Measurements from ENCODE around the gene MAPK10.
"Not testable (repeated sequence)": the region's sequence is repeated elsewhere in the genome, so short reads cannot be mapped to it uniquely, and the experiment has no call there.

The MAPK10 gene

GRCh38 chr4:86178211-86178610 is 181.6 kb downstream of the MAPK10 start:
- no peak for DNase-seq

- DNase-seq: no peak
Measured at GRCh38 chr4:86174506-86174905, 185.3 kb downstream of the MAPK10 start.

GRCh38 chr4:86168335-86168734 is 191.5 kb downstream of the MAPK10 start:
- DNase-seq: not testable (repeated sequence)

GRCh38 chr4:86160426-86160825 is 199.4 kb downstream of the MAPK10 start:
- DNase-seq: no peak

GRCh38 chr4:86159216-86159615 is 200.6 kb downstream of the MAPK10 start:
- no peak for DNase-seq

GRCh38 chr4:86156531-86156930 is 203.3 kb downstream of the MAPK10 start:
- no peak for DNase-seq

GRCh38 chr4:86155766-86156165 is 204.1 kb downstream of the MAPK10 start:
- no peak for DNase-seq

- no peak for DNase-seq
Measured at GRCh38 chr4:86152454-86152853, 207.4 kb downstream of the MAPK10 start.

- DNase-seq: no peak
Measured at GRCh38 chr4:86151196-86151595, 208.7 kb downstream of the MAPK10 start.

GRCh38 chr4:86141161-86141560 is 218.7 kb downstream of the MAPK10 start:
- no peak for DNase-seq

GRCh38 chr4:86132468-86132867 is 227.4 kb downstream of the MAPK10 start:
- DNase-seq: no peak

GRCh38 chr4:86131456-86131855 is 228.4 kb downstream of the MAPK10 start:
- DNase-seq: no peak

GRCh38 chr4:86130160-86130933 is 229.5 kb downstream of the MAPK10 start:
- DNase-seq: no peak

- DNase-seq: no peak
Measured at GRCh38 chr4:86129546-86129945, 230.3 kb downstream of the MAPK10 start.

GRCh38 chr4:86122404-86122803 is 237.4 kb downstream of the MAPK10 start:
- DNase-seq: no peak

- DNase-seq: no peak
Measured at GRCh38 chr4:86118711-86119110, 241.1 kb downstream of the MAPK10 start.

GRCh38 chr4:86117705-86118302 is 242.0 kb downstream of the MAPK10 start:
- no peak for DNase-seq

GRCh38 chr4:86114563-86114962 is 245.3 kb downstream of the MAPK10 start:
- DNase-seq: no peak

GRCh38 chr4:86108834-86109233 is 251.0 kb downstream of the MAPK10 start:
- no peak for DNase-seq

GRCh38 chr4:86108137-86108536 is 251.7 kb downstream of the MAPK10 start:
- DNase-seq: no peak

GRCh38 chr4:86107112-86107511 is 252.7 kb downstream of the MAPK10 start:
- peak; percentile 21 for DNase-seq

GRCh38 chr4:86106475-86106874 is 253.4 kb downstream of the MAPK10 start:
- peak; percentile 36 for DNase-seq

- no peak for DNase-seq
Measured at GRCh38 chr4:86101841-86102240, 258.0 kb downstream of the MAPK10 start.

GRCh38 chr4:86101410-86101809 is 258.4 kb downstream of the MAPK10 start:
- no peak for DNase-seq
